Stimulated activated naive CD8-positive, alpha-beta T cell treated with anti-CD3 and anti-CD28 coated beads, Interleukin-15, amount 100 ng/mL, for 72 hours (primary cell): Measurements from ENCODE around the gene RNF11.

Experiments used
- ATAC-seq: fragments of 150-1000 bp; cut with Tn5 transposase; 2 replicates; pipeline ENCODE4 v1.10.0; 2021; ENCODE audit warnings: mild to moderate bottlenecking, moderate library complexity
- DNase-seq, 2 donors: peaks; one replicate each; pipeline ENCODE4 v3.0.0; 2021 to 2022
- H3K27ac Mint-ChIP-seq, 2 donors: one replicate each; pipeline ENCODE4 v1.8.0; 2022; ENCODE audit warnings: mild to moderate bottlenecking in 2 of 2, mixed read lengths in 2 of 2, moderate library complexity in 2 of 2
- H3K27me3 Mint-ChIP-seq: one replicate; pipeline ENCODE4 v1.8.0; 2022; ENCODE audit warnings: mixed read lengths
- H3K4me1 Mint-ChIP-seq: one replicate; pipeline ENCODE4 v1.8.0; 2022; ENCODE audit warnings: mild to moderate bottlenecking, mixed read lengths
- H3K4me3 Mint-ChIP-seq, 2 donors: one replicate each; pipeline ENCODE4 v1.8.0; 2022; ENCODE audit warnings: mild to moderate bottlenecking in 2 of 2, mixed read lengths in 2 of 2, moderate library complexity in 1 of 2
- H3K9me3 Mint-ChIP-seq, 2 donors: one replicate each; pipeline ENCODE4 v1.8.0; 2022; ENCODE audit warnings: mixed read lengths in 2 of 2

RNF11 gene, protein sequence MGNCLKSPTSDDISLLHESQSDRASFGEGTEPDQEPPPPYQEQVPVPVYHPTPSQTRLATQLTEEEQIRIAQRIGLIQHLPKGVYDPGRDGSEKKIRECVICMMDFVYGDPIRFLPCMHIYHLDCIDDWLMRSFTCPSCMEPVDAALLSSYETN

DNA sequence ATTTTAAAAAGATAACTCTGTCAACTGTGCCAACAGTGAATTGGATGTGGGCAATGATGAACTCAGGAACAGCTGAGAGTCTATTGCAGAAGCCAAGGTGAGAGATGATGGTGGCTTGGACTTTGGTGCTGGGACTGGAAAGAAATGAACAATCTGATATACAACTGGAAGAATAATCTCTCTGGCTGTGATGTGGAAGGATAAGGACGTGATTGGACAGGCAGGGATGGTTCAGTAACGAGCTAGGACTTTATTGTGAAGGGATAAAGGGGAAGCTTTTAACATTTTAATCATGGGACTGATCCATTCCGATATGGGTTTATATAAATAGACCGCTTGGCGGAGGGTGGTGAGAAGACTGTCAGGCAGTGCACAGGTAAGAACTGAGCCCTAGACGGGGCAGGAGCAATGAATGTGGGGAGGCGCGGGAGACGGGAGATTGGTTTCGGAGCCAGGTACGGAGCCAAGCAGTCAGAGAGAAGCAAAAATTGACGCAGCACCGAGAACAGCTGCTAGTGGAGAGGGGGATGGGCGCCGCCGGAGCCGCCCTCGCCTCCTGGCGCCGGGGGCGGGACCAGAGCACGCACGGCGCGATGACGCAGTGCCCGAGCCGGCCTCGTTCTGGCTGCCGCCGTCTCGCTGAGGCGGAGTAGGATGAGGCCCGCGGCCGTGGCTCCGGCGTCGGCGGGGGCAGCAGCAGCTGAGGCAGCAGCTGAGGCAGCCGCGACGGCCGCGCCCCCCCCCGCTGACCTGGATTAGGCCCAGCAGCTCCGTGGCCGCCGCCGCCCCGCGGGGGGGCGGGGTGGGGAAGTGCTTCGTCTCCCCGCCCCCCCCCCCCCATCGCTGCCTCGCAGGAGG, at the start of gene RNF11:
TSS of gene RNF11 (plus strand) at position 601 of the 858 bp plus-strand sequence. CDS start 484 bp downstream, outside the sequence.
- Mint-ChIP-seq H3K27me3 (no peaks in the 10 kb centered on the region), H3K4me1 (peaks cover 30% of the 10 kb centered on the region), H3K4me3 (peak within 1 kb of the TSS; percentile 84 to 88), H3K9me3 (no peaks in the 10 kb centered on the region), H3K27ac (peak within 1 kb of the TSS; percentile 79 to 93)
- ATAC-seq = peak; percentile 98
- peak; percentile 91 to 93 for DNase-seq

DNA sequence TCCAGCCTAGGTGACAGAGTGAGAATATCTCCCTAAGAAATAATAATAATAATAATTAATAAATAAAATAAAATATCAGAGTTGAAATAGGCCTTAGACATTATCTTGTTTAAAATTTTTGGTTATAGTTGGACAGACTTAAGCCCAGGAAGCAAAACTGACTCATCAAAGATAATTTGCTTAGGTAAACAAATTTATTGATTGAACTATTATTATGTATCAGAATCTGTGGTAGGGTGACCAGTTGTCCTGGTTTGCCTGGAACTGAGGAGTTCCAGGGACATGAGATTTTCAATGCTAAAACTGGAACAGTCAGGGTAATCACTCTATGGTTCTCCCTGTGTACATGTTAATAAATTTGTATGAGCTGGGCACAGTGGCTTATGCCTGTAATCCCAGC, 47.8 kb upstream of the RNF11 start:
- Mint-ChIP-seq H3K27me3 (no peaks in the 10 kb centered on the region), H3K4me1 (no peaks in the 10 kb centered on the region), H3K4me3 (no peak overlapping the region), H3K9me3 (no peaks in the 10 kb centered on the region), H3K27ac (no peak overlapping the region)
- no peak for DNase-seq
- no peak for ATAC-seq

DNA sequence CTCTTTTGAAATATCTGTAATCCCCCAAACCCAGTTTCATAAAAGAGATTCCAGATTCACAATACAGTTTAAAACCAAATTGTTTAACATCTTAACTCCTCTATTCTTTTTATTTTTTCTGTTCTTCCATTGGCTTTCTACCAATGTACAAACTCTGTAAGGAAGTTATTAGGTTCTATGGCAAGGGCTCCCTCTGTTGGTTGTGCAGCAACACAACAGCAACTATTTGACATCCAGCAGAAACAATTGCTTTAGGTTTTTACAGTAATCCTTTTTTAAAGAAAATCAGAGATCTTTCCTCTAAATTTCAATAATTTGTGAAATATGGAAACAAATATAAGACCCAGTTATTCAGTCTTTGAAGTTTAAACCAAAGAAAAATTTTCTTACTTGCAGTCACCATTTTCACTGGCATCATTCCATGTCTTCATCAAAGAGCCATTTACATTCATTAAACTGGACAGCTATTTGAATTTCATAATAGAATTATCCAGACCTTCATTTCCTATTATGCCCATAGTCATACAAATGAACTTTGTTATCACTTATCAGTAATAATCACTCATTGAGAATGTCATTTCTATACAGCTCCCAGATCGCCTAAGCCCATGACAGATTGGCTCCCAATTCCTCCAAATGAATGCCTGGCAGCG, 46.5 kb upstream of the RNF11 start:
- H3K27ac Mint-ChIP-seq = no peak overlapping the region
- peak; percentile 25 to 26 for DNase-seq
- no peak overlapping the region for H3K4me3 Mint-ChIP-seq
- no peaks in the 10 kb centered on the region for H3K27me3 Mint-ChIP-seq
- H3K9me3 Mint-ChIP-seq = no peaks in the 10 kb centered on the region
- no peaks in the 10 kb centered on the region for H3K4me1 Mint-ChIP-seq
- no peak for ATAC-seq

DNA sequence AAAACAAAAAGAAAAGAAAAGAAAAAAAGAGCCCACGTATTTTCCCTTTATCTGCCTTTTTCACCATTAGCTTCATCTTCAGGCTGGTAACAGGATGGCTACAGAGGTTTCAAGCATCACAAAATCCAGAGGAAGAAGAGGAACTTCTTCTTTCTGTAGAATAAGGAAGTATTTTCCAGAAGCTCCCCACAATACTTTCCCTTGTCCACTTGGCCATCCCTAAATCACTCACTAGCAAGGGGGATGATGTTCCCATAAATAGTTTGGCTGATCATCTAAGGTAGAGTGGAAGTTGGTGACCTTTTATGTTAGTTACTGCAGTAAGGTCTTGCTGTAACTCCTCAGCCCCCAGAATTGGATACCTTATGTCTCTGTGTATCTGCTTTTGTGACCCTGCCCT, 45.1 kb upstream of the RNF11 start:
- H3K9me3 Mint-ChIP-seq = no peaks in the 10 kb centered on the region
- H3K4me3 Mint-ChIP-seq = no peak overlapping the region
- no peaks in the 10 kb centered on the region for H3K4me1 Mint-ChIP-seq
- no peak for DNase-seq
- no peak for ATAC-seq
- H3K27ac Mint-ChIP-seq = no peak overlapping the region
- H3K27me3 Mint-ChIP-seq = no peaks in the 10 kb centered on the region

DNA sequence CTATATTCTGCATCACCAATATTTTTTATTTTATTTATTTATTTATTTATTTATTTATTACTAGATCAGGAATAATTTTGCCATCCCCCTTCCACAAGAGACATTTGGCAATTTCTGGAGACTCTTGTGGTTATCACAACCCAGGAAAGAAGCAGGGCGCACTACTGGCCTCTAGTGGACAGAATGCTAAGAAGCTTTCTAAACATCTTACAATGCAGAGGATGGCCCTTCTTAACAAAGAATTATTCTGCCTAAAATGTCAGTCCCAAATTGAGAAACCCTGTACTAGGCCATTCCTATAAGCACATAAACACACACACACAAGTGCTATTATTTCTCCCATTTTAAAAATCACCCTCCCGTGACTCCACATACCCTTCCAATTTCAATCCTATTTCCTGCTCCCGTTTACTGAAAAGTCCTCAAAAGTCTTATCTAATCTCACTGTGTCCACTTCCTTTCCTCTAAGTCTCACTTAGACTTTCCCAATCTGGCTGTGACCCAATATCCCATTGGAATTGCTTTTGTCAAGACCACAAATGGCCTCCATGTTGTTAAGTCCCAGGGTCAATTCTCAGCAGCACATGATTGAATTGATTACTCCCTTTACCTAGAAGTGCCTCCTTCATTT, 43.7 kb upstream of the RNF11 start:
- peak; percentile 37 for ATAC-seq
- Mint-ChIP-seq H3K4me1 (no peaks in the 10 kb centered on the region), H3K4me3 (no peak overlapping the region), H3K27ac (no peak overlapping the region), H3K27me3 (no peaks in the 10 kb centered on the region), H3K9me3 (no peaks in the 10 kb centered on the region)
- peak; percentile 38 to 39 for DNase-seq

DNA sequence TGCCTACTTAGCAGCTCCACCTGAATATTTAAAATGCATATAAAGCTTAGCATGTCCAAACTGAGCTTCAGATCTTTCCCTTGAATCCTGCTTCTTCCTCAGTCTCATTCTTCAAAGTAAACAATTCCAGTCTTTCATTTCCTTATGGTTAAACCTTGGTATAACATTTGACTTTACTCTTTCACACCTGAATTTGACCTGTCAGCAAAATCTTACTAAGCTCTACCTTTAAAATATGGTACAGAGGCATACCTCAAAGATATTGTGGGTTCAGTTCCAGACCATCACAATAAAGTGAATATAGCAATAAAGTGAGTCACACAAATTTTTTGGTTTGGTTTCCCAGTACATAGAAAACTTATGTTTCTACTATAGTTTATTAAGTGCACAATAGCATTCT, 42.5 kb upstream of the RNF11 start:
- Mint-ChIP-seq H3K27ac (no peak overlapping the region), H3K9me3 (no peaks in the 10 kb centered on the region), H3K4me3 (no peak overlapping the region), H3K4me1 (no peaks in the 10 kb centered on the region), H3K27me3 (no peaks in the 10 kb centered on the region)
- no peak for DNase-seq
- ATAC-seq = no peak

DNA sequence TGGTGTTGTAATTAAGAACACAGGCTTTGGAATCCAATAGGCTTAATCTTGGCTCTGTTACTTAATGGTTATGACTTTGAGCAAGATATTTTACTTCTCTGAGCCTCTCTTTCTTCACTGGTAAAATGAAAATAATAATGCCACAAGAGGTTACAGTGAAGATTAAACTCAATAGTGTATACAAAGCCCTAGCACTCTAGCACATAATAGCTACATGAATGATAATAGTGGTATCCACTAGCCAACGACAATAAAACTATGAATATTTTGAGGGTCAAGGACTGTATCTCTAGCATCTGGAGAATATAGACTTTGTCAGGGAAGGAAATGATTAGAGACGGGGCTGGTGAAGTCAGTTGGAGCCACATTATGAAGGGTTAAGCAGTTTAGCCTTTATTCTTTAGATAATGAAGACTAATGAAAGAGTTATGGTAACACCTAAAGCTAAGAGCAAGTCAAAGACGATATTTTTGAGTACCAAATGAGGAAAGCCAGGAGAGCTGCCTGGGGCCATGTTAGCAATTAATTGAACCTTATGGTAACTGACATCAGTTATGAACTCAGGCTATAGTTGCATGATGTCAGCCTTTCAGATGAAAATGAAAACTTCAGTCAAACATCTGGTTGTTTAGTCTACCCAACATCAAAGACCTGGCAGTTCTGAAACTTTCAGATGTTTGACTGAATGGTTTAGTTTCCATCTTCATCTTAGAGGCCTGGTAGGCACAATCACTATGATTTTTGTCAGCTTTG, 32.8 kb upstream of the RNF11 start:
- H3K27me3 Mint-ChIP-seq = no peaks in the 10 kb centered on the region
- H3K9me3 Mint-ChIP-seq = no peaks in the 10 kb centered on the region
- ATAC-seq (peak; percentile 93), DNase-seq (no peak)
- H3K4me1 Mint-ChIP-seq = peaks cover 11% of the 10 kb centered on the region
- H3K27ac Mint-ChIP-seq = no peak overlapping the region
- H3K4me3 Mint-ChIP-seq = peak overlapping the region in 1 of 2 donors; percentile 26

DNA sequence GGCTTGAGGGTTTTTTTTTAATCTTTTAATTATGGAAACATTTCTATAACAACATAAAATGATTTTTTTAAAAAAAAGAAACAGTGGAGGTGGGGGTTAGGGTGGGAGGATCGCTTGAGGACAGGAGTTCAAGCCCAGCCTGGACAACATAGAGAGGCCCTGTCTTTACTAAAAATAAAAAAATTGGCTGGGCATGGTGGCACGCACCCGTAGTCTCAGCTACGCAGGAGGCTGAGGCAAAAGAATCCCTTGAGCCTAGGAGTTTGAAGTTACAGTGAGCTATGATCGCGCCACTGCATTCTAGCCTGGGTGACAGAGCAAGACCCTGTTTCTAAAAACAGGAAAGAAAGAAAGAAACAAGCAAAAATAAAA, 32.2 kb upstream of the RNF11 start:
- Mint-ChIP-seq H3K9me3 (no peaks in the 10 kb centered on the region), H3K27ac (peak overlapping the region in 1 of 2 donors; percentile 71), H3K4me3 (no peak overlapping the region), H3K27me3 (no peaks in the 10 kb centered on the region), H3K4me1 (peaks cover 11% of the 10 kb centered on the region)
- no peak for DNase-seq
- no peak for ATAC-seq

DNA sequence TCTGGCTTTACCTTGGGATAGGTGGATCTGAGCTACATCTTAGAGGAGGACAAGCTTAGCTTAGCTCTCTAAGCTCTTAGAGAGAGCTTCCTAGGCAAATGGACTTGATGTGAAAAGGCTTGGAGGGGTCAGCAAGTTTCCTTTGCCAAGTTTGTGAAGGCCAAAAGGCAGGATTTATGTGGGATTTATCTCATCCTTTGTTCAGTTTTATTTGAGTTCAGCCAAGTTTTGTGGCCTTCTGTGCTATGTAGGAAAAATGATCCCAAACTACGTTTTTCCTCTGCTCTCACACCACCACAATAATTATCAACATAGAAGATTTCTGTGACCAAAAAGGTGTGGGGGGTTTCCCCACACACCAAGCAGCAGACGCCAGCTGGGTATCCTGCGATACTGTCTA, 26.0 kb upstream of the RNF11 start:
- Mint-ChIP-seq H3K27me3 (no peaks in the 10 kb centered on the region), H3K4me3 (no peak overlapping the region), H3K4me1 (peaks cover 9% of the 10 kb centered on the region), H3K27ac (no peak overlapping the region), H3K9me3 (no peaks in the 10 kb centered on the region)
- ATAC-seq (no peak), DNase-seq (no peak)

DNA sequence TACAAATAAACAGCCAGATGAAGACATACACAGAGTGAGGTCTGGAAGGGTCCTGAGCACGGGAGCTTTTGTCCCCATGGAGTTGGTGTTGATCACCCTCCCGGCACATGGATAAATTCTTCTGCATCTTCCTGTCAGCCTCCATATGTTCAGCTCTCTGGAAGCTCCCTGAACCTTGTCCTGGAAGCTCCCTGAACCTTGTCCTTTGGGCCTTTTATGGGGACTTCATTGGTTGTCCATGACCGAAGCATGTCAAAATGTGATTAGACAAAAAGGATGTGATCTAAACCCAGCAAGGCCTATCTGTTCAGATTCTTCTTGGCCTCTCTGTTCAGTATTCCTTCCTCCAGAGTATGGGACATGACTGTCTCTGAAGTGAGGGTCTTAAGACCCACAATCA, 25.4 kb upstream of the RNF11 start:
- Mint-ChIP-seq H3K9me3 (no peaks in the 10 kb centered on the region), H3K4me1 (peaks cover 15% of the 10 kb centered on the region), H3K4me3 (no peak overlapping the region), H3K27ac (no peak overlapping the region), H3K27me3 (no peaks in the 10 kb centered on the region)
- ATAC-seq (no peak), DNase-seq (no peak)

DNA sequence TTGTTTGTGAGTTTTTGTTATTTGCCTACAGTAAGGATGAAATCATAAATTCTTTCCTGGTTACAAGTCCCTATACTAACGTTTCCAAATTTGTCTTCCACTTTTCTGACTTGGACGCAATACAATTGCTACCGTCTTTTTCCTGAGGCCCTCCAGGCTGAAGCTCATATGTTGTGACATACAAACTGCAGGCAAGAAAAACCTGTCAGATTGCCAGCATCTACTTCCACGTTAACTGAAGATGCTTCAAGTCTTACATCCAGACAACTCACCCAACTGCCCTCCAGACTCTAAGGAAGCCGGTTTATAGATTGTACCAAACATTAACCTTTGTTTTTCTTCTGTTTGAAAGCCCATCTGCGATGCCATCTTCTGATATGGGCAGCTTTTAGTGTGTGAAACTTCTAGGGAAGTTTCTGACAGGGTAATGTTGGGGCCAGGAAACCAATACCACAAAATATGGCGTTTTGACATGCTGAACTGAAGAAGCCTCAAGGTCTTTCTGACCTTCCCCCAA, 21.4 kb upstream of the RNF11 start:
- DNase-seq (no peak), ATAC-seq (peak; percentile 70)
- no peaks in the 10 kb centered on the region for H3K9me3 Mint-ChIP-seq
- H3K27me3 Mint-ChIP-seq = no peaks in the 10 kb centered on the region
- peaks cover 19% of the 10 kb centered on the region for H3K4me1 Mint-ChIP-seq
- H3K27ac Mint-ChIP-seq = no peak overlapping the region
- H3K4me3 Mint-ChIP-seq = no peak overlapping the region

DNA sequence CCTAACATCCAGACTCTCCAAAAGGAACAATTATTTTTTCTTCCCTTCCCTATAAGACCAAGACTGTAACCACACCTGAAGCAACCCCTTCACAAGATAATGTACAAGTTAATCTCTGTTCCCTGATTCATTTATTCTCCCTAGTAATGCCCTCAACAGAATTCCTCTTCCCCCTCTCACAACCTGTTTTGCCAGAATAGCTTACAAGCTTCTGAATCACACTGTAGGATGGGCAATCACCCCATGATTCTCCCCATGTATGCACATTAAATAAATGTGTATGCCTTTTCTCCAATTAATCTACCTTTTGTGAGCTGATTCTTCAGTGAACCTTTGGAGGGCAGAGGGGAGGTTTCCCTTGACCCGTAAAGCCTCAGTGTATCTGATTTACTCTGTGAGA, 20.9 kb upstream of the RNF11 start:
- DNase-seq (no peak), ATAC-seq (no peak)
- Mint-ChIP-seq H3K9me3 (no peaks in the 10 kb centered on the region), H3K4me3 (no peak overlapping the region), H3K4me1 (peaks cover 21% of the 10 kb centered on the region), H3K27me3 (no peaks in the 10 kb centered on the region), H3K27ac (no peak overlapping the region)

DNA sequence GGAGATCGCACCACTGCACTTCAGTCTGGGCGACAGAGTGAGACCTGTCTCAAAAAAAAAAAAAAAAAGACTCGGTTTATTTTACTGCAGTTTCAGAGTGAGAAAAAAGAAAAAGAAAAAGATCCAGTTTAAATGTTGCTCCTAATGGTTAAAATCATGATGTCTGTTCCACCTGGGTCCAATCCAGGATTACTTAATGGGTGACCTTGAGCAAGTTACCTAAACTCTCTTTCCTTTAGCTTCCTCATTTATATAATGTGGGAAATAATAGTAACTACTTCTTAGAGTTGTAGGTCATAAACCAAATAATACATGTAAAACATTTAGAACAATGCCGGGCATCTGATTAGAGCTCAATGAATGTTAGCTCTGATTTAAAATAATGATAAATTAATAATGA, 19.4 kb upstream of the RNF11 start:
- ATAC-seq (no peak), DNase-seq (no peak)
- Mint-ChIP-seq H3K27me3 (no peaks in the 10 kb centered on the region), H3K9me3 (no peaks in the 10 kb centered on the region), H3K4me3 (no peak overlapping the region), H3K4me1 (peaks cover 31% of the 10 kb centered on the region), H3K27ac (no peak overlapping the region)

DNA sequence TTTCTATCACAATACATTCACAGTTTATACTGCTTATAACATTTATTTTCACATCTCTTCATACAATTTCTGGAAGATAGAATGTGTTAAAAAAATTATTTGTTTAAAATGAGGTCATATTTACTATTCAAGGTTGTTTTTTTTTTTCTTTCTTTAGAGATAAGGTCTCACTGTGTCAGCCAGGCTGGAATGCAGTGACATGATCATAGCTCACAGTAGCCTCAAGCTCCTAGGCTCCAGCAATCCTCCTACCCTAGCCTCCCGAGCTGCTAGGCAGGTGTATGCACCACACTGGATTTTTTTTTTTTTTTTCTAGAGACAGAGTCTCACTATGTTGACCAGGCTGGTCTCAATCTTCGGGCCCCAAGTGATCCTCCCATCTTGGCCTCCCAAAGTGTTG, 19.0 kb upstream of the RNF11 start:
- Mint-ChIP-seq H3K4me1 (peaks cover 31% of the 10 kb centered on the region), H3K9me3 (no peaks in the 10 kb centered on the region), H3K4me3 (no peak overlapping the region), H3K27ac (no peak overlapping the region), H3K27me3 (no peaks in the 10 kb centered on the region)
- DNase-seq = no peak
- ATAC-seq = no peak

DNA sequence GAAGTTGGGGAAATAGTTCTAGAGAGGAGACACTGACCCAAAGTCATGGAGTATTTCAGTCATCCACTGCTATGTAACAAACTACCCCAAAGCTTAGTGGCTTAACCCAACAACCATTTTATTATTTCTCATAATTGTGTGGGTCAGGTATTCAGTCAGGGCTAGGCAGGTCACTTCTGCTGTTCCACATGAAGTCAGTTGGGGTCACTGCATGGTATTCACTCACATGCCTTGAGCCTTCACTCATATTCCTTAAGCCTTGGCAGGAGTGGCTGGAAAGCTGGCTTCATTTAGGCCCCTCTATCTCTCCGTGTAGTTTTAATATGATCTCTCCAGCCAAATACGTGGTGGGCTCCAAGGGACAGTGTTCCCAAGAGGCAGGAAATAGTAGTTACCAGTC, 17.5 kb upstream of the RNF11 start:
- no peaks in the 10 kb centered on the region for H3K27me3 Mint-ChIP-seq
- no peak for ATAC-seq
- H3K27ac Mint-ChIP-seq = no peak overlapping the region
- H3K9me3 Mint-ChIP-seq = no peaks in the 10 kb centered on the region
- H3K4me3 Mint-ChIP-seq = no peak overlapping the region
- peaks cover 31% of the 10 kb centered on the region for H3K4me1 Mint-ChIP-seq
- DNase-seq = no peak
